SJCRH30 (cell line): ENCODE measurements around the gene TIGIT. TPM values are rescaled to one million over a fixed set of nuclear protein-coding genes. Genes with fewer than 3 reads are reported as not detected.
"Not testable (repeated sequence)": the region's sequence is repeated elsewhere in the genome, so short reads cannot be mapped to it uniquely, and the experiment has no call there.

ENCODE experiments used
- DNase-seq, 2 experiments: peaks; one replicate each; pipeline ENCODE4 v3.0.0-alpha.2; 2015 to 2020
- H3K27ac ChIP-seq: fragments of 250-450 bp; sonication (Bioruptor Pico); 2 replicates; pipeline ENCODE4 v1.5.1; 2020; ENCODE audit warnings: mild to moderate bottlenecking, moderate library complexity
- H3K27me3 ChIP-seq: fragments of 250-450 bp; sonication (Bioruptor Pico); 2 replicates; pipeline ENCODE4 v1.5.1; 2020; ENCODE audit warnings: mild to moderate bottlenecking, moderate library complexity
- H3K36me3 ChIP-seq: fragments of 250-450 bp; sonication (Bioruptor Pico); 2 replicates; pipeline ENCODE4 v1.5.1; 2020; ENCODE audit warnings: mild to moderate bottlenecking, moderate library complexity
- H3K4me1 ChIP-seq: fragments of 250-450 bp; sonication (Bioruptor Pico); 2 replicates; pipeline ENCODE4 v1.5.1; 2020; ENCODE audit warnings: mild to moderate bottlenecking, moderate library complexity
- H3K4me3 ChIP-seq: fragments of 250-450 bp; sonication (Bioruptor Pico); 2 replicates; pipeline ENCODE4 v1.5.1; 2020; ENCODE audit warnings: mild to moderate bottlenecking, moderate library complexity
- H3K9me3 ChIP-seq: fragments of 250-450 bp; sonication (Bioruptor Pico); replicated peaks from 2 replicates; pipeline ENCODE4 v1.5.1; 2020; ENCODE audit warnings: mild to moderate bottlenecking, moderate library complexity
- total RNA-seq: library from RNA; depleted of rRNA; stranded (reverse); fragments of >200 nt; shearing (Covaris generic); gene quantifications from 2 replicates; pipeline ENCODE4 v1.2.3, GENCODE V29; 2014; rRNA removed

The TIGIT gene
- total RNA-seq: 0.05 and 0.08 TPM in 2 replicates

GRCh38 chr3:114293838-114294535 is at the start of gene TIGIT:
Gene TIGIT (plus strand): TSS chr3:114294028. CDS start chr3:114294062, 34 bp downstream.
- no peaks in the 10 kb centered on the region for H3K9me3 ChIP-seq
- no peaks in the 10 kb centered on the region for H3K27me3 ChIP-seq
- H3K4me1 ChIP-seq: no peaks in the 10 kb centered on the region
- no peak for DNase-seq
- H3K36me3 ChIP-seq: no peaks in the 10 kb centered on the region
- H3K27ac ChIP-seq: no peak within 1 kb of the TSS
- no peak within 1 kb of the TSS for H3K4me3 ChIP-seq

- no peaks in the 10 kb centered on the region for H3K36me3 ChIP-seq
- H3K27ac ChIP-seq: no peak overlapping the region
- no peaks in the 10 kb centered on the region for H3K9me3 ChIP-seq
- DNase-seq: no peak
- no peaks in the 10 kb centered on the region for H3K4me1 ChIP-seq
- no peaks in the 10 kb centered on the region for H3K27me3 ChIP-seq
- H3K4me3 ChIP-seq: no peak overlapping the region
Measured at GRCh38 chr3:114252954-114253353, 40.9 kb upstream of the TIGIT start.

GRCh38 chr3:114253505-114253904 is 40.3 kb upstream of the TIGIT start:
- no peak overlapping the region for H3K27ac ChIP-seq
- H3K4me1 ChIP-seq: no peaks in the 10 kb centered on the region
- DNase-seq: no peak
- H3K36me3 ChIP-seq: no peaks in the 10 kb centered on the region
- no peaks in the 10 kb centered on the region for H3K27me3 ChIP-seq
- H3K9me3 ChIP-seq: no peaks in the 10 kb centered on the region
- H3K4me3 ChIP-seq: no peak overlapping the region

- Histone ChIP-seq H3K4me1 (no peaks in the 10 kb centered on the region), H3K27me3 (no peaks in the 10 kb centered on the region), H3K27ac (no peak overlapping the region), H3K4me3 (no peak overlapping the region), H3K36me3 (no peaks in the 10 kb centered on the region), H3K9me3 (no peaks in the 10 kb centered on the region)
- DNase-seq: no peak
Measured at GRCh38 chr3:114259566-114259965, 34.3 kb upstream of the TIGIT start.

- no peaks in the 10 kb centered on the region for H3K27me3 ChIP-seq
- H3K27ac ChIP-seq: no peak overlapping the region
- no peaks in the 10 kb centered on the region for H3K9me3 ChIP-seq
Measured at GRCh38 chr3:114260152-114260551, 33.7 kb upstream of the TIGIT start.

GRCh38 chr3:114270019-114270418 is 23.8 kb upstream of the TIGIT start:
- Histone ChIP-seq H3K27ac (no peak overlapping the region), H3K4me3 (no peak overlapping the region)
- no peak for DNase-seq

More at GRCh38 chr3:114260152-114260551, 33.7 kb upstream of the TIGIT start:
- Histone ChIP-seq H3K4me1 (no peaks in the 10 kb centered on the region), H3K4me3 (no peak overlapping the region), H3K36me3 (no peaks in the 10 kb centered on the region)
- no peak for DNase-seq

GRCh38 chr3:114272271-114272670 is 21.6 kb upstream of the TIGIT start:
- Histone ChIP-seq H3K27ac (no peak overlapping the region), H3K36me3 (no peaks in the 10 kb centered on the region), H3K4me1 (no peaks in the 10 kb centered on the region), H3K4me3 (no peak overlapping the region), H3K9me3 (no peaks in the 10 kb centered on the region), H3K27me3 (no peaks in the 10 kb centered on the region)
- no peak for DNase-seq

More at GRCh38 chr3:114270019-114270418, 23.8 kb upstream of the TIGIT start:
- H3K9me3 ChIP-seq: no peaks in the 10 kb centered on the region
- no peaks in the 10 kb centered on the region for H3K27me3 ChIP-seq
- H3K36me3 ChIP-seq: no peaks in the 10 kb centered on the region
- no peaks in the 10 kb centered on the region for H3K4me1 ChIP-seq

- no peaks in the 10 kb centered on the region for H3K36me3 ChIP-seq
- H3K27me3 ChIP-seq: no peaks in the 10 kb centered on the region
- H3K9me3 ChIP-seq: no peaks in the 10 kb centered on the region
- no peak overlapping the region for H3K4me3 ChIP-seq
- no peak for DNase-seq
- H3K4me1 ChIP-seq: no peaks in the 10 kb centered on the region
- H3K27ac ChIP-seq: no peak overlapping the region
Measured at GRCh38 chr3:114274929-114275328, 18.9 kb upstream of the TIGIT start.

- H3K27me3 ChIP-seq, H3K36me3 ChIP-seq, H3K4me1 ChIP-seq, DNase-seq, H3K4me3 ChIP-seq, H3K27ac ChIP-seq, H3K9me3 ChIP-seq: not testable (repeated sequence)
Measured at GRCh38 chr3:114276856-114277255, 17.0 kb upstream of the TIGIT start.

GRCh38 chr3:114284644-114285043 is 9.2 kb upstream of the TIGIT start:
- no peak for DNase-seq
- no peaks in the 10 kb centered on the region for H3K36me3 ChIP-seq
- no peak overlapping the region for H3K4me3 ChIP-seq
- no peaks in the 10 kb centered on the region for H3K9me3 ChIP-seq
- H3K4me1 ChIP-seq: no peaks in the 10 kb centered on the region
- no peak overlapping the region for H3K27ac ChIP-seq
- H3K27me3 ChIP-seq: no peaks in the 10 kb centered on the region

- DNase-seq: no peak
- H3K9me3 ChIP-seq: no peaks in the 10 kb centered on the region
- no peaks in the 10 kb centered on the region for H3K27me3 ChIP-seq
- no peaks in the 10 kb centered on the region for H3K4me1 ChIP-seq
- H3K4me3 ChIP-seq: no peak overlapping the region
- no peak overlapping the region for H3K27ac ChIP-seq
- H3K36me3 ChIP-seq: no peaks in the 10 kb centered on the region
Measured at GRCh38 chr3:114285648-114286230, 8.1 kb upstream of the TIGIT start.

GRCh38 chr3:114286266-114286665 is 7.6 kb upstream of the TIGIT start:
- Histone ChIP-seq H3K4me1 (no peaks in the 10 kb centered on the region), H3K4me3 (no peak overlapping the region), H3K27me3 (no peaks in the 10 kb centered on the region), H3K36me3 (no peaks in the 10 kb centered on the region), H3K9me3 (no peaks in the 10 kb centered on the region), H3K27ac (no peak overlapping the region)
- DNase-seq: no peak

- H3K36me3 ChIP-seq: no peaks in the 10 kb centered on the region
- DNase-seq: peak; percentile 91 to 93
- H3K27ac ChIP-seq: no peak overlapping the region
- H3K9me3 ChIP-seq: no peaks in the 10 kb centered on the region
- H3K4me1 ChIP-seq: no peaks in the 10 kb centered on the region
- no peaks in the 10 kb centered on the region for H3K27me3 ChIP-seq
- no peak overlapping the region for H3K4me3 ChIP-seq
Measured at GRCh38 chr3:114290911-114291901, 2.6 kb upstream of the TIGIT start.

- H3K36me3 ChIP-seq: no peaks in the 10 kb centered on the region
- no peaks in the 10 kb centered on the region for H3K9me3 ChIP-seq
- no peak overlapping the region for H3K27ac ChIP-seq
- H3K4me3 ChIP-seq: no peak overlapping the region
- no peaks in the 10 kb centered on the region for H3K4me1 ChIP-seq
- DNase-seq: no peak
- no peaks in the 10 kb centered on the region for H3K27me3 ChIP-seq
Measured at GRCh38 chr3:114294940-114295480, 1.2 kb downstream of the TIGIT start.

- H3K36me3 ChIP-seq: no peaks in the 10 kb centered on the region
- no peak overlapping the region for H3K27ac ChIP-seq
- no peak overlapping the region for H3K4me3 ChIP-seq
- no peak for DNase-seq
- no peaks in the 10 kb centered on the region for H3K9me3 ChIP-seq
- no peaks in the 10 kb centered on the region for H3K27me3 ChIP-seq
- no peaks in the 10 kb centered on the region for H3K4me1 ChIP-seq
Measured at GRCh38 chr3:114295946-114296345, 2.1 kb downstream of the TIGIT start.
